HL-60/S4 (cell line): ENCODE measurements around the gene AMN1.
"Not testable (repeated sequence)": the region's sequence is repeated elsewhere in the genome, so short reads cannot be mapped to it uniquely, and the experiment has no call there.

Experiments
- in situ Hi-C: fragments of 300-500 bp; cut with MboI; formaldehyde crosslinking; loops from 2 replicates; pipeline ENCODE4 v1.14.3; 2022; ENCODE audit warnings: low sequenced_read_pairs

Gene AMN1

GRCh38 chr12:31733549-31734432 is 5.0 kb upstream of the AMN1 start:
- in situ Hi-C loops, result not testable (repeated sequence)

GRCh38 chr12:31732926-31733548 is 4.2 kb upstream of the AMN1 start:
- in situ Hi-C loops, result no loop called here

GRCh38 chr12:31731203-31731602 is 2.4 kb upstream of the AMN1 start:
- in situ Hi-C loops, result not testable (repeated sequence)

- in situ Hi-C loops, result no loop called here
Measured at GRCh38 chr12:31729705-31730104, 884 bp upstream of the AMN1 start.

GRCh38 chr12:31728289-31728916 is 418 bp downstream of the AMN1 start:
- in situ Hi-C loops, result no loop called here

GRCh38 chr12:31727192-31727591 is 1.6 kb downstream of the AMN1 start:
- in situ Hi-C loops, result no loop called here

GRCh38 chr12:31726575-31726974 is 2.2 kb downstream of the AMN1 start:
- in situ Hi-C loops, result no loop called here

- in situ Hi-C loops, result no loop called here
Measured at GRCh38 chr12:31724557-31724956, 4.3 kb downstream of the AMN1 start.

GRCh38 chr12:31722580-31722979 is 6.2 kb downstream of the AMN1 start:
- in situ Hi-C loops, result no loop called here

GRCh38 chr12:31718542-31719198 is 10.2 kb downstream of the AMN1 start:
- in situ Hi-C loops, result not testable (repeated sequence)

GRCh38 chr12:31716998-31717397 is 11.8 kb downstream of the AMN1 start:
- in situ Hi-C loops, result not testable (repeated sequence)

GRCh38 chr12:31715283-31715825 is 13.5 kb downstream of the AMN1 start:
- in situ Hi-C loops, result no loop called here

- in situ Hi-C loops, result no loop called here
Measured at GRCh38 chr12:31714406-31715271, 14.2 kb downstream of the AMN1 start.

- in situ Hi-C loops, result no loop called here
Measured at GRCh38 chr12:31712877-31713276, 15.9 kb downstream of the AMN1 start.

GRCh38 chr12:31710021-31710818 is 18.6 kb downstream of the AMN1 start:
- in situ Hi-C loops, result no loop called here

GRCh38 chr12:31708118-31708517 is 20.7 kb downstream of the AMN1 start:
- in situ Hi-C loops, result not testable (repeated sequence)

GRCh38 chr12:31705621-31706020 is 23.2 kb downstream of the AMN1 start:
- in situ Hi-C loops, result no loop called here

GRCh38 chr12:31702047-31702446 is 26.8 kb downstream of the AMN1 start:
- in situ Hi-C loops, result no loop called here

- in situ Hi-C loops, result loop anchor here (10.0 kb wide), 1 partner anchor 205 kb away; no protein-coding TSS in a partner anchor
Measured at GRCh38 chr12:31689921-31690320, 38.9 kb downstream of the AMN1 start.
